K562 (cell line): ENCODE measurements around the gene NAP1L4. TPM values are rescaled to one million over a fixed set of nuclear protein-coding genes. Genes with fewer than 3 reads are reported as not detected.

ENCODE experiments used
- CCAR2 ChIP-seq: fragments of 200-400 bp; formaldehyde crosslinking; IDR thresholded peaks from 2 replicates; pipeline ENCODE4 v1.6.1; 2017; ENCODE audit warnings: mild to moderate bottlenecking, low read depth, low read length
- IFI16 ChIP-seq: fragments of 250-450 bp; sonication (Bioruptor Pico); IDR thresholded peaks from 2 replicates; pipeline ENCODE4 v2.1.2; 2022; ENCODE audit warnings: mild to moderate bottlenecking, inconsistent platforms
- JUND ChIP-seq, 2 experiments: IDR thresholded peaks; 2 replicates in 1 of 2; 3 replicates in 1 of 2; pipeline ENCODE4 v1.6.1; 2011; ENCODE audit warnings: borderline replicate concordance in 2 of 2, low read depth in 2 of 2, low read length in 2 of 2, improper control_type of control experiment in 1 of 2, missing biosample characterization in 1 of 2, missing genetic modification characterization in 1 of 2, missing genetic modification reagents in 1 of 2
- KLF16 ChIP-seq: IDR thresholded peaks from 2 replicates; pipeline ENCODE4 v1.6.1; 2016; ENCODE audit warnings: antibody characterized with exemption
- MAFK ChIP-seq: IDR thresholded peaks from 2 replicates; pipeline ENCODE4 v1.6.1; 2011; ENCODE audit warnings: low read length, improper control_type of control experiment
- MYNN ChIP-seq, 2 experiments: sonication (generic); formaldehyde crosslinking in 1 of 2; IDR thresholded peaks; 2 replicates each; pipeline versions ENCODE4 v1.5.0 to v1.6.1; 2016 to 2020; ENCODE audit warnings: antibody characterized with exemption in 1 of 2, missing genetic modification reagents in 1 of 2
- NCOA4 ChIP-seq: fragments of 450-650 bp; IDR thresholded peaks from 2 replicates; pipeline ENCODE4 v1.6.1; 2018; ENCODE audit warnings: mild to moderate bottlenecking; ENCODE audit not compliant: partially characterized antibody
- NFIC ChIP-seq: fragments of 450-650 bp; IDR thresholded peaks from 2 replicates; pipeline ENCODE4 v1.6.1; 2017; ENCODE audit warnings: mild to moderate bottlenecking, inconsistent platforms
- RBM25 ChIP-seq: fragments of 200-400 bp; formaldehyde crosslinking; IDR thresholded peaks from 2 replicates; pipeline ENCODE4 v1.6.1; 2018; ENCODE audit warnings: low read length, low read depth, moderate library complexity; ENCODE audit not compliant: severe bottlenecking
- SMARCA5 ChIP-seq: fragments of 450-650 bp; IDR thresholded peaks from 2 replicates; pipeline ENCODE4 v1.6.1; 2016
- STAG1 ChIP-seq: sonication (generic); formaldehyde crosslinking; IDR thresholded peaks from 2 replicates; pipeline ENCODE4 v1.5.0; 2020; ENCODE audit warnings: missing genetic modification reagents, borderline replicate concordance
- XRCC5 ChIP-seq: fragments of 200-400 bp; formaldehyde crosslinking; IDR thresholded peaks from 2 replicates; pipeline ENCODE4 v1.6.1; 2017; ENCODE audit warnings: low read depth, mild to moderate bottlenecking, low read length
- ZNF324 ChIP-seq: fragments of 250-450 bp; sonication (Bioruptor Pico); IDR thresholded peaks from 2 replicates; pipeline ENCODE4 v1.4.0; 2020; ENCODE audit warnings: mild to moderate bottlenecking
- polyA plus RNA-seq, 8 experiments: library from polyadenylated mRNA; depleted of rRNA in 4 of 8; stranded (reverse) in 5 of 8; unstranded in 3 of 8; fragments of >200 nt; fragmentation: Nextera tagmentation in 2 of 8; fragmentation: Illumina TruSeq in 1 of 8; extraction: Ambion mirVana in 2 of 8; extraction: Trizol in 1 of 8; gene quantifications; 2 replicates each; pipeline versions ENCODE4 v1.2.1 to v1.2.3, GENCODE V29; 2011 to 2014; ENCODE audit warnings: inconsistent platforms in 1 of 8, missing spikeins in 1 of 8
- total RNA-seq, 7 experiments: library from RNA; depleted of rRNA in 6 of 7; stranded (reverse); fragments of >200 nt in 6 of 7; fragmentation: Illumina TruSeq in 2 of 7; extraction: Trizol in 2 of 7; gene quantifications; 2 replicates each; pipeline versions ENCODE4 v1.2.1 to v1.2.3, GENCODE V29; 2011 to 2021; ENCODE audit warnings: low replicate concordance in 1 of 7
- TF ChIP-seq, protein P1 (sequence below), 3 experiments: fragments of 200-800 bp in 1 of 3; sonication (Bioruptor generic) in 1 of 3; sonication (generic) in 1 of 3; formaldehyde crosslinking in 1 of 3; IDR thresholded peaks; 2 replicates each; pipeline versions ENCODE4 v1.6.1 to v1.8.0; 2016 to 2022; ENCODE audit warnings: mild to moderate bottlenecking in 2 of 3, missing compliant biosample characterization in 2 of 3, missing genetic modification characterization in 2 of 3, missing genetic modification reagents in 1 of 3
- TF ChIP-seq, protein P2 (sequence below): sonication (generic); formaldehyde crosslinking; IDR thresholded peaks from 2 replicates; pipeline ENCODE4 v1.8.0; 2022; ENCODE audit warnings: missing genetic modification reagents, mild to moderate bottlenecking, moderate library complexity, borderline replicate concordance
- TF ChIP-seq, protein P3 (sequence below): fragments of 250-450 bp; sonication (Bioruptor Pico); IDR thresholded peaks from 2 replicates; pipeline ENCODE4 v1.8.0; 2022; ENCODE audit warnings: inconsistent platforms
- TF ChIP-seq, protein P4 (sequence below): sonication (generic); formaldehyde crosslinking; IDR thresholded peaks from 2 replicates; pipeline ENCODE4 v1.8.1; 2023; ENCODE audit warnings: mild to moderate bottlenecking, missing genetic modification reagents

NAP1L4 gene
- total and polyA plus RNA-seq, 9 of the 15 experiments (the other 6 are each of a cell fraction or from before 2014, with no cell fraction given): 34.1 to 237 (median 179) TPM

DNA sequence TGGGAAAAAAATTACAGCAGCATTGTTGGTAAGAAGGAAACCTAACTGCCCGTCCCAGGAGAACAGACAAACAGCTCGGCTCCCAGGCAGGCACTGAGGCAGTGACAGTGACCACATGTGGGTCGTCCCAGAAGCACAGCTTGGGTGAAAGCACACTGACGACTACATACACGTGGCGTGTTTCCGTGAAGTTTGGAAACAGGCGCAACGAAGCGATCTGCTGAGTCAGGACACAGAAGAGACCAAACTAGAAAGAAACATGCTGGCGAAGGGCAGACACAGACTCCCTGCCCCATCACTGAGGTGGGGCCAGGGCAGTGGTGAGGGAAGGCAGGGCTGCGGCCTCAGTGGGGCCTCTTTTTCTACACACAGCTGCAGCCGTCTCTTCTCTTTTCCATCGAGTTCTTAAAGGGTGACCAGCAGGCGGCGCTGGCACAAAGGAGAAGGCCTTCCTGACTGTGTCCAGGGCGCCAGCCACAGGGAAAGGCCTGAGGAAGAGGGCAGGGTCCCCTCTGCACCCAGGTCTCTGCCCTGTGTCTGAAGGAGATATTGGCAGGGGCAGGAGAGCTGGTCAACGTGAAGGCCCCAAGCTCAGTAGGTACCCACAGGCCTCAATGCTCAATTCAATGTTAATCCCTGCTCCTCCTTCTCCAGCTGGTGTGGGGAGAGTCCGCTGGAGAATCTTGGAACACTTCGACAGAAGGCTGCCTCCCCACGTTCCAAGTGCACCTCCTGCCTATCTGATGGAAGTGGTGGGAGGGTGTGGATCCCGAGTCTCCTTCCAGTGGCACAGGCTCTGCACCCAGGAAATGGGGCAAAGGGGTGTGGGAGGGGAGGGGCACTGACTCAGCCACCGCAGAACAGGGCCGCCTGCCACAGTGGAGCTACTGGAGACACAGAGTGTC is 45.2 kb upstream of the NAP1L4 start (continued):
- TF ChIP-seq, protein P1, sequence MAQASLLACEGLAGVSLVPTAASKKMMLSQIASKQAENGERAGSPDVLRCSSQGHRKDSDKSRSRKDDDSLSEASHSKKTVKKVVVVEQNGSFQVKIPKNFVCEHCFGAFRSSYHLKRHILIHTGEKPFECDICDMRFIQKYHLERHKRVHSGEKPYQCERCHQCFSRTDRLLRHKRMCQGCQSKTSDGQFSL (CRISPR knock-in tag; IDR thresholded peaks at IDR 0.05): no peak
- TF ChIP-seq, protein P1 (tag; IDR thresholded peaks at IDR 0.05): no peak
- TF ChIP-seq, protein P2, sequence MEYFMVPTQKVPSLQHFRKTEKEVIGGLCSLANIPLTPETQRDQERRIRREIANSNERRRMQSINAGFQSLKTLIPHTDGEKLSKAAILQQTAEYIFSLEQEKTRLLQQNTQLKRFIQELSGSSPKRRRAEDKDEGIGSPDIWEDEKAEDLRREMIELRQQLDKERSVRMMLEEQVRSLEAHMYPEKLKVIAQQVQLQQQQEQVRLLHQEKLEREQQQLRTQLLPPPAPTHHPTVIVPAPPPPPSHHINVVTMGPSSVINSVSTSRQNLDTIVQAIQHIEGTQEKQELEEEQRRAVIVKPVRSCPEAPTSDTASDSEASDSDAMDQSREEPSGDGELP (CRISPR knock-in tag): peak; percentile 30; the same call in 1 of the 2 replicates
- TF ChIP-seq, protein P3, sequence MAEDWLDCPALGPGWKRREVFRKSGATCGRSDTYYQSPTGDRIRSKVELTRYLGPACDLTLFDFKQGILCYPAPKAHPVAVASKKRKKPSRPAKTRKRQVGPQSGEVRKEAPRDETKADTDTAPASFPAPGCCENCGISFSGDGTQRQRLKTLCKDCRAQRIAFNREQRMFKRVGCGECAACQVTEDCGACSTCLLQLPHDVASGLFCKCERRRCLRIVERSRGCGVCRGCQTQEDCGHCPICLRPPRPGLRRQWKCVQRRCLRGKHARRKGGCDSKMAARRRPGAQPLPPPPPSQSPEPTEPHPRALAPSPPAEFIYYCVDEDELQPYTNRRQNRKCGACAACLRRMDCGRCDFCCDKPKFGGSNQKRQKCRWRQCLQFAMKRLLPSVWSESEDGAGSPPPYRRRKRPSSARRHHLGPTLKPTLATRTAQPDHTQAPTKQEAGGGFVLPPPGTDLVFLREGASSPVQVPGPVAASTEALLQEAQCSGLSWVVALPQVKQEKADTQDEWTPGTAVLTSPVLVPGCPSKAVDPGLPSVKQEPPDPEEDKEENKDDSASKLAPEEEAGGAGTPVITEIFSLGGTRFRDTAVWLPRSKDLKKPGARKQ: no peak
- TF ChIP-seq MAFK (0 out of 2 replicates have a peak, but pooled peaks have one; percentile 4), IFI16 (no peak), SMARCA5 (no peak), CCAR2 (no peak), RBM25 (no peak), MYNN (IDR thresholded peaks at IDR 0.05) (no peak), MYNN (CRISPR knock-in tag; IDR thresholded peaks at IDR 0.05) (no peak), NCOA4 (no peak), KLF16 (0 out of 2 replicates have a peak, but pooled peaks have one; percentile 27), ZNF324 (CRISPR knock-in tag) (no peak), NFIC (no peak), STAG1 (CRISPR knock-in tag) (peak; percentile 57; the same call in 1 of the 2 replicates), JUND (IDR thresholded peaks at IDR 0.05; ENCODE audit: borderline replicate concordance, low read depth, low read length) (0 out of 2 replicates have a peak, but pooled peaks have one; percentile 9), JUND (tag; IDR thresholded peaks at IDR 0.05; ENCODE audit: borderline replicate concordance, low read depth, low read length) (no peak), XRCC5 (peak; percentile 80; the same call in 1 of the 2 replicates)
- TF ChIP-seq, protein P4, sequence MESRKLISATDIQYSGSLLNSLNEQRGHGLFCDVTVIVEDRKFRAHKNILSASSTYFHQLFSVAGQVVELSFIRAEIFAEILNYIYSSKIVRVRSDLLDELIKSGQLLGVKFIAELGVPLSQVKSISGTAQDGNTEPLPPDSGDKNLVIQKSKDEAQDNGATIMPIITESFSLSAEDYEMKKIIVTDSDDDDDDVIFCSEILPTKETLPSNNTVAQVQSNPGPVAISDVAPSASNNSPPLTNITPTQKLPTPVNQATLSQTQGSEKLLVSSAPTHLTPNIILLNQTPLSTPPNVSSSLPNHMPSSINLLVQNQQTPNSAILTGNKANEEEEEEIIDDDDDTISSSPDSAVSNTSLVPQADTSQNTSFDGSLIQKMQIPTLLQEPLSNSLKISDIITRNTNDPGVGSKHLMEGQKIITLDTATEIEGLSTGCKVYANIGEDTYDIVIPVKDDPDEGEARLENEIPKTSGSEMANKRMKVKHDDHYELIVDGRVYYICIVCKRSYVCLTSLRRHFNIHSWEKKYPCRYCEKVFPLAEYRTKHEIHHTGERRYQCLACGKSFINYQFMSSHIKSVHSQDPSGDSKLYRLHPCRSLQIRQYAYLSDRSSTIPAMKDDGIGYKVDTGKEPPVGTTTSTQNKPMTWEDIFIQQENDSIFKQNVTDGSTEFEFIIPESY (CRISPR knock-in tag): peak; percentile 96
